ENCODE data around the gene KIF16B.
"Not testable (repeated sequence)": the region's sequence is repeated elsewhere in the genome, so short reads cannot be mapped to it uniquely, and the experiment has no call there.

KIF16B gene

GRCh38 chr20:16284385-16285100 lies 288.7 kb downstream of the KIF16B start:
- DNase-seq = no peak

DNA sequence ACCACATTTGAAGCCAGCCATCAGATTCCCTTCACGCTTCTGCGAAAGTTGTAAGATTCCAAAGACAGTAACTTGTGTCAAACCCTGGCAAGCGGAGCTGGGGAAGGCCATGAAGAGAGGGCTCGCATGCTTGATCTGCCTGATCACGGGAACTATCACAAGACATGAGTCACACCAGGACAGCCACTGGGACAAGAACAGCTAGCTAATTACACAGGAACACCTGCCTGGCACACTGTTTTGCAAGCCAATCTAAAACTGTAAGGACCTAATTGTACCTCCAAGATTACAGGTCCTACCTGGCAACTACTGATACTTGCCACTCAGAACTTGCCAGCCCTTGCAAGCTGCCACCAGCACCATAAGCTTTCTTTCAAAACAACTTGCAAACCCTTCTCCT lies 289.3 kb downstream of the KIF16B start:
- no peak for DNase-seq

GRCh38 chr20:16283307-16283706 lies 289.9 kb downstream of the KIF16B start:
- DNase-seq = no peak

DNA sequence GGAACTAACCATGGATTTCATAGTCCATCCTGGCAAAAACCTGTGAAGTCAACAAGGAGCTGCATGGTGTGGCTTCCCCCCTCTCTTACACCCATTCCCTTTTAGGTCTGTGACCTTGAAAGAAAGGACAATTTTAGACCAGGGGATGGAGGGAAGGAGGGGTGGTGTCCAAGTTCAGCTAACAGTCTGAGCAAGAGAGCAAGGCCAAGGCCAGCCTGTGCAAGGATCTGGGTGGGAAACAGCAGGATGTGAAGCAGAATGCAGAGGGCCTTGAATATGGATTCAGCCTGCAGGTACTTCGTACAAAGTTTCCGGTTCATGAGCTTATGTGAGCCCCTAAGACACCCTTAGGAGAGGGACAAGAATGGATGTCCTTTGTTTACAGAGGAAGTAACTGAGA lies 293.0 kb downstream of the KIF16B start:
- DNase-seq = no peak

DNA sequence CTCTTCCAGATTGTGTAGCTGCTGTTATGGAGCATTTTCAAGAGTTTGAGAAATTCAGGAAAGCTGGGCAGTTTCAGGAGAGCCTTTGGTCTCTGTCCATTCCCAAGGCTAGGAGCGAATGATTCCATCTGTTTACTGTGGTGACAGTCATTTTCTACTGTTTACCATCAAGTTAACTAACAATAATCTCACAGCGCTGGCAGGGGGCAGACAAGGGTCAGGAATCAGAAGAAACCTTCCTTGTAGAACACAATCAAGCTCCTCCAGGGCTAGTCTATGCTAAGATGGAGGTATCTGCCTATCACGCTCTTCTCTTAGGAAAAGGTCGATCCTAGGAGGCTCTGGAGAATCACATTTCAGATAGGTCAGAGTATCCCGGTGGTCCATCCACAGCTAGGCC lies 293.9 kb downstream of the KIF16B start:
- DNase-seq = no peak

- no peak for DNase-seq
Observed at GRCh38 chr20:16273812-16274555, 299.3 kb downstream of the KIF16B start.

DNA sequence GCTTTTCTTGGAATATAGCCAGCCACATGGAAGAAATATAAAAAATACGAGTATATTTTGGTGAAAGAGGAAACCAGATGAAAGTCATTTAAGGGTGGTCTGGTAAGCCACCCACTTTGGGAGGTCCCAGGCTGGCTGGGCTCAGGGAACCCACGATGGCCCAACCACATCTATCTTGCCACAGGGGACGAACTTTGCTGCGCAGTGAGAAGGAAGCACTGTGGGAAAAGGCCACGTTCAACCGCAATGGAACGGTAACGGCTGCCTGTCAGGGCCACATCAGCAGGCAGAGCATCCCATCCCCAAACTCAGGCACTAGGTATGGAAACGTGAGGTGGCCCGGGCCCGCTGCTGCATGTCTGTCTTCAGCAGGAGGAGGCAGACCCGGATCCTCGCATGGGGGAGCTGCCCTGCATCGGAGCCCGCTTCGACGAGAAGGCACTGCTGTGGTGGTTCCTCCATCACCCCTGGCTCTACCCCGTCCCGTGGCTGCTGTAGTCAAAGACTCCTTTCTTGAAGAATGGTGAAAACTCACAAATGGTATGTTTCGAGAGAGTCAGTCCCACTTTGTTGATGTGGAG lies 300.4 kb downstream of the KIF16B start:
- DNase-seq = no peak

DNA sequence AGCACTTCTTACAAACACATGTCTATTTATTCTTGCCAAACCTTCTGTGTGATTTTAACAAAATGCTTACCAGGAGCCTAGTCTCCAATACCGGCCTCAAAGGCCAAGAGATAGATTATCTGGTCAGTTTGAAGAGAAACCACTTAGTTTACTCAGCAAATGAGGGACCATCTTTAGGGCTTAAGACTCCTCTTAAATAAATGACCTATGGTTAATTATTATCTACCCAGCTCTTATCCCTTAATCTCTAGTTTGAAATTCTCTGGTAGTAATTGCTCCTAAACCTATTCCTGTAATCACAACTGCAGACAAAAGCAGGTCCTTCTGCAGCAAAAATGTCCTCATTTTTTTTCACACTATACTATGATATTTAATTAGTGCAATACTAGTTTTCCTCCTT lies 301.8 kb downstream of the KIF16B start:
- no peak for DNase-seq

GRCh38 chr20:16270989-16271388 lies 302.3 kb downstream of the KIF16B start:
- no peak for DNase-seq

GRCh38 chr20:16270314-16270931 lies 302.8 kb downstream of the KIF16B start:
- DNase-seq = no peak

- no peak for DNase-seq
Observed at GRCh38 chr20:16267526-16267925, 305.7 kb downstream of the KIF16B start.

DNA sequence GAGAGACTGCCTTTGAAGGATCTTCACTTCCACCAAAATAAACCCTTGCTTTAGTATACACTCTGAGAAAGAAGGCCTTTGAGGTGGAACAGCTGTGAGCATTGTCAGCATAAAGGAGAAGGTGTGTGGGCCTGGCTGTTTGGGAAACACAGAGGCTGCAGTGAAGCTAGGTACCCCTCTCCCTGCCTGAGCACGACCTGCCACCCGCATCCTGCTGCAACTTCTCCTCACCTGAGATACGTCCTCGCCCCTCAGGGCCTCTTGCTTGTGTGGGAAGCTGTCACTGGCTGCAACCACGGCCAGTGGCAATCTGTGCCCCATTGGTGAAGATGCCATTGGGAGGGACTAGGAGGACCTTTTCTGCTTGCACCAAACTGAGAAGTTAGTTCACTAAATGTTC lies 307.9 kb downstream of the KIF16B start:
- no peak for DNase-seq

GRCh38 chr20:16263582-16263981 lies 309.7 kb downstream of the KIF16B start:
- no peak for DNase-seq

GRCh38 chr20:16262594-16262993 lies 310.7 kb downstream of the KIF16B start:
- no peak for DNase-seq

GRCh38 chr20:16261733-16262273 lies 311.4 kb downstream of the KIF16B start:
- DNase-seq = no peak

GRCh38 chr20:16260911-16261310 lies 312.3 kb downstream of the KIF16B start:
- DNase-seq = no peak

DNA sequence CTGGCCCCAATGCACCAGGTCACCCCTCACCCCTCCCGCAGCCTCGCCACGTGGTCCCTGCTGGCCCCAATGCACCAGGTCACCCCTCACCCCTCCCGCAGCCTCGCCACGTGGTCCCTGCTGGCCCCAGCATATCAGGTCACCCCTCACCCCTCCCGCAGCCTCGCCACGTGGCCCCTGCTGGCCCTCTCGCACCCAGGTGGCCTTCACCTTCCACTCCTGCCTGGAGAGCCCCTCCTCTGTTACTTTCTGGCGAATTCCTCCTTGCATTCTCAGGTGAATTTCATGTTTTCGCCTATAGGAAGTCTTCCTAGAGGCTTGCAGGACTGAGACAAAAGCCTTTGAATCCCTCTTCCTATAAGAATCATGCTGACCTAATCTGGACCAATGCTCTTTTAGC lies 313.1 kb downstream of the KIF16B start:
- DNase-seq = not testable (repeated sequence)

DNA sequence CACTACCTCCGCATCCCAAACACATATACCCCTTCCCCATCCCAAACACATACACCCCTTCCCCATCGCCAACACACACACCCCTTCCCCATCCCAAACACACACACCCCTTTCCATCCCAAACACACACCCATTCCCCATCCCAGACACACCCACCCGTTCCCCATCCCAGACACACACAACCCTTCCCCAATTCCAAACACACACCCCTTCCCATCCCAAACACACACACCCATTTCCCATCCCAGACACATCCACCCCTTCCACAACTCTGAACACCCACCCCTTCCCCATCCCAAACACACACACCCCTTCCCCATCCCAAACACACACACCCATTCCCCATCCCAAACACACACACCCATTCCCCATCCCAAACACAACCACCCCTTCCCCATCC lies 314.5 kb downstream of the KIF16B start:
- DNase-seq = no peak

DNA sequence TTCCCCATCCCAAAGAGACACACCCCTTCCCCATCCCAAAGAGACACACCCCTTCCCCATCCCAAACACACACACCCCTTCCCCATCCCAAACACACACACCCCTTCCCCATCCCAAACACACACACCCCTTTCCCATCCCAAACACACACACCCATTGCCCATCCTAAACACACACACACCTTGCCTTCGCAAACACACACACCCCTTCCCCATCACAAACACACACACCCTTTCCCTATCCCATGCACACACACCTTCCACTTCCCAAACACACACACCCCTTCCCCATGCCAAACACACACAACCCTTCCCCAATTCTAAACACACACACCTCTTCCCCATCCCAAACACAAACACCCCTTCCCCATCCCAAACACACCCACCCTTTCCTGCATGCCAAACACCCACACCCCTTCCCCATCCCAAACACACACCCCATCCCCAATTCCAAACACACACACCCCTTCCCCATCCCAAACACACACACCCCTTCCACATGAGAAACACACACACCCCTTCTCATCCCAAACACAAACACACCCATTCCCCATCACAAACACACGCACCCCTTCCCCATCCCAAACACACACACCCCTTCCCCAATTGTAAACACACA lies 315.3 kb downstream of the KIF16B start:
- DNase-seq = no peak

GRCh38 chr20:16257021-16257420 lies 316.2 kb downstream of the KIF16B start:
- DNase-seq = no peak

GRCh38 chr20:16246870-16247269 lies 326.4 kb downstream of the KIF16B start:
- no peak for DNase-seq

DNA sequence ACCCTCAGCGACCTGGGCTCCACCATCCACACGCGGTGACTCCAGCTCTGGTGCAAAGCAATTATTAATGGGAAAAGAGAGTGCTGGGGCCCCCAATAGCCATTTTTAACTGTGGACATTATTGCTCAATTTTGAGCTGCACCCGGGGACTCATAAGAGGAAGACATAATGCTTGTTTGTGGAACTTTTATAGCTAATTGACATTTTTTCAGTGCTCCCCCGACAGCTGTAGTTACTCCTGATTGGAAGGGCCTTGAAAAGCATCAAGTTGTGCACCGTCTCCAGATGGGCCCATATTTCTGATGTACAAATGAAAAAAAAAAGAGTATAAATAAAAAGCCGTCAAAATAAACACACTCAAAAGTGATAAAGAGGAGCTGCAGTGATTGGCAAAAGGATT lies 327.0 kb downstream of the KIF16B start:
- no peak for DNase-seq

DNA sequence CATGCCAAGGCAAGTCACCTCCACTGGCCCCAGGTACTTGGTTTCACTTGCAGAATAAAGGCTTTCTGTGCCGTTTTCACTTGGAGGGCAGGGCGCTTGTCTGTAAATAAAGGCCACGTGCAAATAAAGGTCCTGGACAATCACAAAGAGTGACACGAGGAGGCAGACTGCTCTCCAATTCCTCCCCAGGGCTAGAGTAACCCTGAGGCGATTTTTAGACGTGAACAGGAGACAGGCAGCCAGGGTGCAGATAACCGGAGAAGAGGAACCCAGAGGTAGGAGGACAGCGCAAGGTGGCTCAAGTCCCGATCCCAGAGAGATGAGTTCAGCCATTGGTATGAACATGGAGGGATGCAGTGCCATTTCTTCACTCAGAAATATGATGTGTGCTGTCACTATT lies 327.4 kb downstream of the KIF16B start:
- no peak for DNase-seq
